Medulla oblongata (tissue), 1 donor: Measurements from ENCODE around the gene DMXL2.
"Not testable (repeated sequence)": the region's sequence is repeated elsewhere in the genome, so short reads cannot be mapped to it uniquely, and the experiment has no call there.

Experiments
- DNase-seq: peaks from one replicate; pipeline ENCODE4 v3.0.0-alpha.2; 2015; ENCODE audit errors: extremely low spot score

Gene DMXL2

GRCh38 chr15:51576911-51577500, 45.6 kb downstream of the DMXL2 start:
- no peak for DNase-seq

GRCh38 chr15:51576286-51576850, 46.2 kb downstream of the DMXL2 start:
- no peak for DNase-seq

- no peak for DNase-seq
Observed at GRCh38 chr15:51575775-51576174, 46.8 kb downstream of the DMXL2 start.

GRCh38 chr15:51573352-51573751, 49.2 kb downstream of the DMXL2 start:
- not testable (repeated sequence) for DNase-seq

GRCh38 chr15:51568939-51569784, 53.4 kb downstream of the DMXL2 start:
- not testable (repeated sequence) for DNase-seq

GRCh38 chr15:51561271-51561670, 61.3 kb downstream of the DMXL2 start:
- no peak for DNase-seq

GRCh38 chr15:51558876-51559275, 63.7 kb downstream of the DMXL2 start:
- no peak for DNase-seq

- DNase-seq: no peak
Observed at GRCh38 chr15:51558411-51558810, 64.2 kb downstream of the DMXL2 start.

GRCh38 chr15:51550841-51551240, 71.7 kb downstream of the DMXL2 start:
- DNase-seq: no peak

GRCh38 chr15:51547656-51548055, 74.9 kb downstream of the DMXL2 start:
- DNase-seq: no peak

- DNase-seq: peak; percentile 14
Observed at GRCh38 chr15:51536965-51537574, 85.5 kb downstream of the DMXL2 start.

- no peak for DNase-seq
Observed at GRCh38 chr15:51533672-51534398, 88.7 kb downstream of the DMXL2 start.

- no peak for DNase-seq
Observed at GRCh38 chr15:51526955-51527354, 95.6 kb downstream of the DMXL2 start.

- DNase-seq: no peak
Observed at GRCh38 chr15:51524376-51524775, 98.2 kb downstream of the DMXL2 start.

GRCh38 chr15:51516291-51516690, 106.3 kb downstream of the DMXL2 start:
- no peak for DNase-seq

GRCh38 chr15:51505251-51505650, 117.3 kb downstream of the DMXL2 start:
- DNase-seq: peak; percentile 3

GRCh38 chr15:51503003-51503402, 119.6 kb downstream of the DMXL2 start:
- DNase-seq: no peak

- DNase-seq: peak; percentile 35
Observed at GRCh38 chr15:51499379-51499976, 123.1 kb downstream of the DMXL2 start.

- no peak for DNase-seq
Observed at GRCh38 chr15:51497806-51498205, 124.8 kb downstream of the DMXL2 start.

GRCh38 chr15:51496246-51496645, 126.3 kb downstream of the DMXL2 start:
- DNase-seq: no peak
